IMR-90 (cell line): Measurements from ENCODE around the gene NDUFA5. TPM values are rescaled to one million over a fixed set of nuclear protein-coding genes. Genes with fewer than 3 reads are reported as not detected.

Experiments used
- ATAC-seq: fragments of 200-7000 bp; cut with Tn5 transposase; 2 replicates; pipeline ENCODE4 v1.9.1; 2020; ENCODE audit warnings: low read depth, mild to moderate bottlenecking, moderate library complexity
- BruUV-seq: library from RNA; stranded (reverse); fragments of 400-500 nt; replicated peaks from 2 replicates; lab custom pipeline; 2021; lab: Mats Ljungman, UMichigan
- CTCF ChIA-PET: fragments of 300-600 bp; formaldehyde crosslinking; extraction: SDS; loops from one replicate; lab custom pipeline; 2021; ENCODE audit warnings: antibody characterized with exemption; lab: Yijun Ruan, JAX
- POLR2A ChIA-PET: fragments of 300-600 bp; sonication (Branson Sonifier 250); formaldehyde crosslinking; loops from one replicate; lab custom pipeline; 2022; ENCODE audit warnings: antibody characterized with exemption; ENCODE audit not compliant: unreplicated experiment; lab: Charles Lee
- DNase-seq: peaks from one replicate; pipeline ENCODE4 v3.0.0; 2013
- H2AFZ ChIP-seq: replicated peaks from 2 replicates; pipeline ENCODE3; 2013; ENCODE audit warnings: low read length, mild to moderate bottlenecking; ENCODE audit not compliant: poor library complexity
- H2AK5ac ChIP-seq: 2 replicates; pipeline ENCODE4 v1.6.1; 2013; ENCODE audit warnings: low read depth, low read length, inconsistent platforms
- H2AK9ac ChIP-seq: replicated peaks from 2 replicates; pipeline ENCODE3; 2013; ENCODE audit warnings: mild to moderate bottlenecking, low read depth, low read length, moderate library complexity; ENCODE audit not compliant: poor library complexity
- H2BK120ac ChIP-seq: 2 replicates; pipeline ENCODE4 v1.6.1; 2013; ENCODE audit warnings: low read depth, low read length, inconsistent platforms
- H2BK15ac ChIP-seq: 3 replicates; pipeline ENCODE4 v1.6.1; 2013; ENCODE audit warnings: low read depth, low read length, inconsistent platforms
- H2BK20ac ChIP-seq: 2 replicates; pipeline ENCODE4 v1.6.1; 2013; ENCODE audit warnings: low read depth, mild to moderate bottlenecking, inconsistent platforms, low read length, moderate library complexity
- H2BK5ac ChIP-seq: 2 replicates; pipeline ENCODE4 v1.6.1; 2013; ENCODE audit warnings: mild to moderate bottlenecking, low read depth, low read length, inconsistent platforms; ENCODE audit not compliant: poor library complexity, severe bottlenecking
- H3K14ac ChIP-seq: replicated peaks from 2 replicates; pipeline ENCODE4 v1.6.1; 2013; ENCODE audit warnings: low read depth, low read length, inconsistent platforms
- H3K18ac ChIP-seq: 2 replicates; pipeline ENCODE4 v1.6.1; 2013; ENCODE audit warnings: low read depth, low read length, control low read depth
- H3K23ac ChIP-seq: 2 replicates; pipeline ENCODE4 v1.6.1; 2013; ENCODE audit warnings: low read depth, low read length, inconsistent platforms
- H3K27ac ChIP-seq: 2 replicates; pipeline ENCODE4 v1.5.1; 2013; ENCODE audit warnings: mild to moderate bottlenecking, control low read depth, low read length; ENCODE audit not compliant: insufficient read depth
- H3K27me3 ChIP-seq: 2 replicates; pipeline ENCODE4 v1.6.1; 2013; ENCODE audit warnings: low read length; ENCODE audit not compliant: control insufficient read depth, insufficient read depth
- H3K36me3 ChIP-seq: 2 replicates; pipeline ENCODE4 v1.6.1; 2013; ENCODE audit warnings: low read length, mixed read lengths; ENCODE audit not compliant: control insufficient read depth, insufficient read depth
- H3K4ac ChIP-seq: 2 replicates; pipeline ENCODE4 v1.6.1; 2013; ENCODE audit warnings: low read depth, low read length, inconsistent platforms
- H3K4me1 ChIP-seq: 2 replicates; pipeline ENCODE4 v1.6.1; 2013; ENCODE audit warnings: low read length, mixed read lengths; ENCODE audit not compliant: control insufficient read depth, insufficient read depth
- H3K4me2 ChIP-seq: 2 replicates; pipeline ENCODE4 v1.6.1; 2013; ENCODE audit warnings: low read depth, mild to moderate bottlenecking, control low read depth, low read length, moderate library complexity
- H3K4me3 ChIP-seq: 2 replicates; pipeline ENCODE4 v1.5.1; 2013; ENCODE audit warnings: low read depth, mild to moderate bottlenecking, control low read depth, low read length, moderate library complexity; ENCODE audit not compliant: insufficient read depth
- H3K56ac ChIP-seq: 2 replicates; pipeline ENCODE4 v1.6.1; 2013; ENCODE audit warnings: low read length, inconsistent platforms; ENCODE audit not compliant: insufficient read depth; ENCODE audit errors: extremely low read depth
- H3K79me1 ChIP-seq, 2 experiments: 2 replicates each; pipeline ENCODE4 v1.6.1; 2013; ENCODE audit warnings: low read length in 2 of 2, inconsistent platforms in 1 of 2, low read depth in 1 of 2
- H3K9ac ChIP-seq: 2 replicates; pipeline ENCODE4 v1.6.1; 2013; ENCODE audit warnings: low read depth, low read length, control low read depth
- H3K9me1 ChIP-seq: 2 replicates; pipeline ENCODE4 v1.6.1; 2013; ENCODE audit warnings: low read length, inconsistent platforms; ENCODE audit not compliant: insufficient read depth
- H3K9me3 ChIP-seq: 2 replicates; pipeline ENCODE4 v1.6.1; 2013; ENCODE audit warnings: low read length; ENCODE audit not compliant: control insufficient read depth, insufficient read depth
- H4K20me1 ChIP-seq: 2 replicates; pipeline ENCODE4 v1.6.1; 2013; ENCODE audit warnings: low read length, inconsistent platforms; ENCODE audit not compliant: insufficient read depth
- H4K5ac ChIP-seq: 2 replicates; pipeline ENCODE4 v1.6.1; 2013; ENCODE audit warnings: mild to moderate bottlenecking, low read depth, low read length, control low read depth
- H4K8ac ChIP-seq, 2 experiments: 2 replicates each; pipeline ENCODE4 v1.6.1; 2013; ENCODE audit warnings: low read depth in 2 of 2, low read length in 2 of 2, control low read depth in 1 of 2, inconsistent platforms in 1 of 2
- H4K91ac ChIP-seq: 2 replicates; pipeline ENCODE4 v1.6.1; 2013; ENCODE audit warnings: low read depth, low read length, inconsistent platforms; ENCODE audit not compliant: insufficient read depth
- BHLHE40 ChIP-seq: fragments of 150-350 bp; IDR thresholded peaks from 2 replicates; pipeline ENCODE4 v1.6.1; 2016; ENCODE audit warnings: mild to moderate bottlenecking, low read depth, low read length
- FOS ChIP-seq: fragments of 150-350 bp; IDR thresholded peaks from 2 replicates; pipeline ENCODE4 v1.6.1; 2016; ENCODE audit warnings: low read depth, low read length
- MAFK ChIP-seq: IDR thresholded peaks from 2 replicates; pipeline ENCODE4 v1.6.1; 2012; ENCODE audit warnings: low read depth, low read length, improper control_type of control experiment
- MXI1 ChIP-seq: IDR thresholded peaks from 2 replicates; pipeline ENCODE4 v1.6.1; 2012; ENCODE audit warnings: low read depth, mild to moderate bottlenecking, low read length, moderate library complexity, borderline replicate concordance
- NFE2L2 ChIP-seq: fragments of 150-350 bp; IDR thresholded peaks from 2 replicates; pipeline ENCODE4 v1.6.1; 2016; ENCODE audit warnings: low read depth, mild to moderate bottlenecking, low read length
- RAD21 ChIP-seq: IDR thresholded peaks from 2 replicates; pipeline ENCODE4 v1.6.1; 2012; ENCODE audit warnings: low read length, improper control_type of control experiment
- SMC3 ChIP-seq: fragments of 150-350 bp; IDR thresholded peaks from 2 replicates; pipeline ENCODE4 v1.6.1; 2016; ENCODE audit warnings: low read depth, mild to moderate bottlenecking, antibody characterized with exemption, low read length, moderate library complexity
- WGBS, 2 experiments: methylation state at CpG; one replicate each; pipeline versions ENCODE4 v1.1.5 to v1.1.7; 2013; ENCODE audit warnings: missing lambda C conversion rate in 2 of 2; ENCODE audit not compliant: insufficient read length in 1 of 2; ENCODE audit errors: extremely low coverage in 2 of 2; 5-methylcytosine and 5-hydroxymethylcytosine counted together
- dilution Hi-C: fragments of 300-500 bp; cut with HindIII; formaldehyde crosslinking; loops from one replicate; pipeline ENCODE4 v1.14.3; 2018; ENCODE audit warnings: low sequenced_read_pairs; ENCODE audit not compliant: unreplicated experiment
- in situ Hi-C: fragments of 300-500 bp; cut with MboI; formaldehyde crosslinking; loops from 3 replicates; pipeline ENCODE4 v1.14.3; 2019; ENCODE audit warnings: low sequenced_read_pairs, inconsistent platforms, mixed read lengths
- intact Hi-C: fragments of 100-400 bp; cut with micrococcal nuclease; formaldehyde crosslinking; loops from 2 replicates; pipeline ENCODE4 v1.10.0; 2022
- polyA plus RNA-seq, 3 experiments: library from polyadenylated mRNA; depleted of rRNA; stranded (reverse); fragments of >200 nt; gene quantifications; 2 replicates each; pipeline ENCODE4 v1.2.3, GENCODE V29; 2012; ENCODE audit warnings: low replicate concordance in 1 of 3
- total RNA-seq: library from RNA; depleted of rRNA; stranded (reverse); fragments of >200 nt; gene quantifications from 2 replicates; pipeline ENCODE4 v1.2.3, GENCODE V29; 2012
- TF ChIP-seq, protein P1 (sequence below): fragments of 150-350 bp; IDR thresholded peaks from 2 replicates; pipeline ENCODE4 v1.6.1; 2017; ENCODE audit warnings: mild to moderate bottlenecking, antibody characterized with exemption, low read length, low read depth
- TF ChIP-seq, protein P2 (sequence below): conservative IDR thresholded peaks from 2 replicates; pipeline ENCODE4 v1.5.1; 2012; ENCODE audit warnings: mild to moderate bottlenecking, low read depth, low read length, improper control_type of control experiment

NDUFA5 gene
- total and polyA plus RNA-seq, 2 of the 4 experiments (the other 2 are of a cell fraction) = 2.9 to 12.1 TPM

GRCh38 chr7:123494193-123494796, 63.3 kb downstream of the NDUFA5 start:
- H3K56ac ChIP-seq = no peak overlapping the region
- intact Hi-C loops = loop anchor here (2.0 to 10.0 kb wide), 4 partner anchors 43 to 378 kb away; no protein-coding TSS in a partner anchor
- no peak overlapping the region for H2AK9ac ChIP-seq
- H3K4ac ChIP-seq = no peak overlapping the region
- no peak overlapping the region for H3K9ac ChIP-seq
- no peak for TF ChIP-seq NFE2L2
- TF ChIP-seq, protein P1, sequence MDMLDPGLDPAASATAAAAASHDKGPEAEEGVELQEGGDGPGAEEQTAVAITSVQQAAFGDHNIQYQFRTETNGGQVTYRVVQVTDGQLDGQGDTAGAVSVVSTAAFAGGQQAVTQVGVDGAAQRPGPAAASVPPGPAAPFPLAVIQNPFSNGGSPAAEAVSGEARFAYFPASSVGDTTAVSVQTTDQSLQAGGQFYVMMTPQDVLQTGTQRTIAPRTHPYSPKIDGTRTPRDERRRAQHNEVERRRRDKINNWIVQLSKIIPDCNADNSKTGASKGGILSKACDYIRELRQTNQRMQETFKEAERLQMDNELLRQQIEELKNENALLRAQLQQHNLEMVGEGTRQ = no peak
- TF ChIP-seq SMC3 = peak; percentile 44
- no peak for TF ChIP-seq BHLHE40
- no peak for TF ChIP-seq MAFK
- TF ChIP-seq MXI1 = no peak
- TF ChIP-seq, protein P2, sequence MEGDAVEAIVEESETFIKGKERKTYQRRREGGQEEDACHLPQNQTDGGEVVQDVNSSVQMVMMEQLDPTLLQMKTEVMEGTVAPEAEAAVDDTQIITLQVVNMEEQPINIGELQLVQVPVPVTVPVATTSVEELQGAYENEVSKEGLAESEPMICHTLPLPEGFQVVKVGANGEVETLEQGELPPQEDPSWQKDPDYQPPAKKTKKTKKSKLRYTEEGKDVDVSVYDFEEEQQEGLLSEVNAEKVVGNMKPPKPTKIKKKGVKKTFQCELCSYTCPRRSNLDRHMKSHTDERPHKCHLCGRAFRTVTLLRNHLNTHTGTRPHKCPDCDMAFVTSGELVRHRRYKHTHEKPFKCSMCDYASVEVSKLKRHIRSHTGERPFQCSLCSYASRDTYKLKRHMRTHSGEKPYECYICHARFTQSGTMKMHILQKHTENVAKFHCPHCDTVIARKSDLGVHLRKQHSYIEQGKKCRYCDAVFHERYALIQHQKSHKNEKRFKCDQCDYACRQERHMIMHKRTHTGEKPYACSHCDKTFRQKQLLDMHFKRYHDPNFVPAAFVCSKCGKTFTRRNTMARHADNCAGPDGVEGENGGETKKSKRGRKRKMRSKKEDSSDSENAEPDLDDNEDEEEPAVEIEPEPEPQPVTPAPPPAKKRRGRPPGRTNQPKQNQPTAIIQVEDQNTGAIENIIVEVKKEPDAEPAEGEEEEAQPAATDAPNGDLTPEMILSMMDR = peak; percentile 71
- TF ChIP-seq FOS = no peak
- TF ChIP-seq RAD21 = peak; percentile 66
- no peak overlapping the region for H3K4me3 ChIP-seq
- no peak overlapping the region for H3K18ac ChIP-seq
- CTCF ChIA-PET = interaction anchor here (0.6 to 1.7 kb wide), 5 partner anchors 14 to 532 kb away, joined by 3 to 8 read pairs (median 4); no protein-coding TSS in a partner anchor
- no peak overlapping the region for H2AFZ ChIP-seq
- H3K79me1 ChIP-seq = no peaks in the 10 kb centered on the region
- no peak overlapping the region for H2AK5ac ChIP-seq
- H3K23ac ChIP-seq = no peak overlapping the region
- no peaks in the 10 kb centered on the region for H4K20me1 ChIP-seq
- DNase-seq = peak; percentile 27
- dilution Hi-C loops = no loop called here
- no peaks in the 10 kb centered on the region for H3K36me3 ChIP-seq
- H3K4me1 ChIP-seq = no peaks in the 10 kb centered on the region
- no peak overlapping the region for H2BK120ac ChIP-seq
- POLR2A ChIA-PET = no interaction called here
- H3K27me3 ChIP-seq = no peaks in the 10 kb centered on the region
- H3K9me1 ChIP-seq = no peaks in the 10 kb centered on the region
- H3K4me2 ChIP-seq = no peak overlapping the region
- no peak for ATAC-seq
- H3K27ac ChIP-seq = no peak overlapping the region
- H2BK20ac ChIP-seq = no peak overlapping the region
- no peak overlapping the region for H3K14ac ChIP-seq
- in situ Hi-C loops = no loop called here
- no peak overlapping the region for H4K5ac ChIP-seq
- H4K8ac ChIP-seq = no peak overlapping the region
- no peak overlapping the region for H2BK5ac ChIP-seq
- BruUV-seq = no TSS peak
- no peak overlapping the region for H2BK15ac ChIP-seq
- no peaks in the 10 kb centered on the region for H3K9me3 ChIP-seq
- H4K91ac ChIP-seq = no peak overlapping the region
- WGBS, 2 experiments = no CpG with 5 or more reads among the region's 3 CpGs
